HG02840 (cell line): Measurements from ENCODE around the gene GALR2.
"Not testable (repeated sequence)": the region's sequence is repeated elsewhere in the genome, so short reads cannot be mapped to it uniquely, and the experiment has no call there.

Source experiments
- ATAC-seq: cut with Tn5 transposase; IDR thresholded peaks from one replicate; pipeline ENCODE4 v1.9.1; 2021; ENCODE audit warnings: mild to moderate bottlenecking, moderate library complexity, moderate number of reproducible peaks; ENCODE audit not compliant: unreplicated experiment, low FRiP score

The GALR2 gene

GRCh38 chr17:76049836-76050537 is 24.6 kb upstream of the GALR2 start:
- no peak for ATAC-seq

GRCh38 chr17:76050538-76051467 is 23.8 kb upstream of the GALR2 start:
- ATAC-seq: no peak

DNA sequence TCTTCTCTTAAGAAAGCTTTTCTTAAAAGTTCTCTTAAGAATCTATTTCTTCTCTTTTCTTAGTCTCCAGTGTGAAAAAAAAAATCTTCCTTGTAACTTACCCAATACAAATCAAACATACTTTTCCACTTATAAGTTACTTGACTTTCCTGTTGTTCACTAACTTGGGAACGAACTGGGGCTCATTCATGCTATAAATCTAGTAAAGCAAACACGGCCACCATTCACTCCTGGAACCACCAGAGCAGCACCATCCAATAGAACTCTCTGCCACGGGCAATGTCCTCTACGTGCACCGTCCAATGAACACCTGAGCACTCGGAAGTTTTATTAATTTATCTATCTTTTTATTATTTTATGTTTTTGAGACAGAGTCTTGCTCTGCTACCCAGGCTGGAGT is 23.0 kb upstream of the GALR2 start:
- no peak for ATAC-seq

GRCh38 chr17:76053246-76054111 is 21.1 kb upstream of the GALR2 start:
- ATAC-seq: no peak

DNA sequence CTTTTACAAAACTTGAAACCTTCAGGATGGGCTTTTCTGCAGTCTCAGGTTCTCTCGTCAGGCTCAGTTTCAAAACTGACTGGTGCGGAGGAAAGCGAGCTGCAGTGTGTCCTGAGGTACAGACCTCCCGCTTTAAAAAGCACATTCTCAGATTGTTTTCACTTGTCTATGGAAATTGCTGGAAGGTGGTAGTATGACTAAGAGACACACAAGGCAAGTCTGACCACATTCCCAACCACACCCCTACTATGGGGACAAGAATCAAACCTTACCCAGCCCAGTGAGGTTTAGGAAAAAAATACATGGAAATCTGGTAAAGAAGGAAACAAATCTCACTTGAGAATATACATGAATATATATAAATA is 20.5 kb upstream of the GALR2 start:
- ATAC-seq: no peak

GRCh38 chr17:76056882-76057281 is 17.7 kb upstream of the GALR2 start:
- ATAC-seq: no peak

DNA sequence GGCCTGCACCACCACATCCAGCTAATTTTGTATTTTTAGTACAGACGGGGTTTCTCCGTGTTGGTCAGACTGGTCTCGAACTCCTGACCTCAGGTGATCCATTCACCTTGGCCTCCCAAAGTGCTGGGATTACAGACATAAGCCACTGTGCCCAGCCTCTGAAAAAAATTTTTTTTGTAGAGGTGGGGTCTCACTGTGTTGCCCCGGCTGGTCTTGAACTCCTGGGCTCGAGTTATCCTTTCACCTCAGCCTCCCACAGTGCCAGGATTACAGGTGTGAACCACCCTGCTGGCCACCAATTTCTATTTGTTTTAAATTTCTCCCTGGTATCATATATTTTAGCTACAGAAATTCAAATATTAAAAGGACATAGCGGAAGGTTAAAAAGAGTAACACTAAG is 16.3 kb upstream of the GALR2 start:
- ATAC-seq: not testable (repeated sequence)

DNA sequence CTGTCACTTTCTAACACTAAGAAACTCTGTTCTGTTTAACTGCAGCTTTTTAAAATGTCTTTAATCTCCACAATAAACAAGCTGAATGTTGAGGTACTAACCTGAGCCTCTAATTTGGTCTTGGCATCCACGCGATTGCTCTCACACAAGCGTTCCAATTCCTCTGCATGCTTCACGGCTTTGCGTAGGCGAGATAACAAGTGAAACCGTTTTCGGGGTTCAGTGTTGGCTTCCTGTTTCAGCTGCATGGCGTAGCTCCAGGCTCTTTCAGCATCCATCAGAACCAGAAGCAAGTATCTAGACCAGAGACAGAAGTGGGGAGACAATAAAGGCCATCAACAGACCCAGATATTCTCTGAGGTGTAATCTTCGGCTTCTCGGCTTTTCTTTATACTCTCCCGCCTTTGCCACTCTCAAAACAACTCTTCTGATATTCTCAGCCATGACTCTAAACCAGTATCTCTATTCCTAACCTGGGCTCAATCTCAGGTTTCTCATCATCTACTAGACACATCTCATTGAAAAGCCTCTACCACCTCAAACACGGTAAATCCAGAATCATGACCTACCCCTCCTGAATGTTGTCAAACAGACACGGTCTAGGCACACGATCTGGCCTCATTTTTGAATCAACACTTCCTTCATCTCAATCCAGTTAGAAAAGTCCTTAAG is 10.6 kb upstream of the GALR2 start:
- no peak for ATAC-seq

DNA sequence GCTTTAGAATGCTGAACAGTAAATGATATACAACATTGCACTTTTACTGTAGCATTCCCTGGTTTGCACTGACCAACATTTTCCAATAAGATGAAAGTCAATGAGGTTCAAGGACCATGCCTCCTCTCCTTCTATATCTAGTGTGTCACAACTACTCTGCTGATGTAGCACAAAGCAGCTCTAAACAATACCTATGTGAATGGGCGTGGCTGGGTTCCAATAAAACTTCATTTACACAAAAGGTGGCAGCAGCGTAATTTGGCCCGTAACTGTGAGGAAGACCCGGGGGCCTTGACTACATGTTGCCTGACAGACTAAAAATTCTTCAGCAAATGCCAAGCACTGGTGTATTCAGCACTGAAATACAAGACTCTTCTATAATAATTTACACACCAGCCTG is 8.8 kb upstream of the GALR2 start:
- ATAC-seq: no peak

DNA sequence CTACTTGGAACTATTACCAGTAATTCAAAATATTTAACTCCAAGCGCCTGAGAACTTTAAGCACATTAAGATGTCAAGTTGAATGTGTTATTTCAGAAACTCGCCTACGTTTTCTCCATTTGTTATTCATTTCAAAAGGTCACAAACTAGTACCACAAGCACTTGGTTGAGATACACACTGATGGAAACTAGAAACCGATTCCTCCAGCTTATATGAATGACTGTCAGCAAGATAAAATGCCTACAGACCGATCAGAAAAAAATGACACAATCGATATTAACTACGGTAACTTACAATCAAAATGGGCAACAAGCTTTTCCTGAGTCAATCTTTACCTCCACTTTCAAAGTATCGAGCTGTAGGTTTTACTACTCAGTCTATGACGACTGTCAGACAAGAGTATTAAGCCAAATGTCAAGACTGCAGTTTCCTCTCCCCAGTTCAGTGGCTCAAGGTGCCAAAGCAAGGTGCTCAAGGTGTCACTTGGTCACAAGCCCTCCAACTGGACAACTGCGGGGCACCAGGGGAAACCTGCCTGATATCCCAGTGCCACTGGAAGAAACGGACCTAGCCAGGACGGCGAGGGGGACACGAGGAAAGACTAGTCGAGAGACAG is 2.9 kb upstream of the GALR2 start:
- ATAC-seq: no peak

- peak; percentile 86 for ATAC-seq
These were observed 2.3 kb upstream of the GALR2 start, which contains the start of gene SRP68 for GRCh38 chr17:76072148-76072858. Gene SRP68 (minus strand): TSS chr17:76072517. CDS start chr17:76072491, 26 bp downstream.

- ATAC-seq: no peak
These were observed 974 bp downstream of the GALR2 start for GRCh38 chr17:76075364-76076145.

GRCh38 chr17:76076146-76076764 is 1.7 kb downstream of the GALR2 start:
- no peak for ATAC-seq

- no peak for ATAC-seq
These were observed 2.4 kb downstream of the GALR2 start for GRCh38 chr17:76076765-76077583.

DNA sequence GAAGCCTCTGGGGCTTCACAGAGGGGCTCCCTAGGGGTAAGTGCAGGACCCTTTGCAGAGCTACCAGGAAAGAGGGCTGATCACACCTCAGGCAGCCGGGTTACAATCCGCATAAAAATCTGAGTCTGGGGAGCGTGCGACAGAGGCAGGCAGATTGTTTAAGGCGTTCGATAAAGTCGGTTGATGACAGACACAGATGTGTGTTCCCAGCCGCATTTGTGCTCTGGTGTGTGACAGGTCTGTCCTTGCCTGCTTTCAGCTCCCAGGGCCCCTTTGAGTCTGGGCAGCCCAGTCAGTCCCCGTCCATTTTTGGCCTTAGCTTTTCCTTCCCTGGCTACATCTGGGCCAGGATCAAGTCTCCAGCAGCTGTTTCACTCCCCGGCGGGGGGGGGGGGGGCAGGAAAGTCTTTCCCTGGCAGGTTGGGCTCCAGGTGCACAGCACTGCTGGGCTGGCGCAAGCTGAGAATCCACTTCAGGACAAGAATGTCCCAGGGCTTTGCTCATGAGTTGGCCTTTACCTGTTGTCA is 3.1 kb downstream of the GALR2 start:
- ATAC-seq: no peak

GRCh38 chr17:76078370-76078769 is 3.8 kb downstream of the GALR2 start:
- ATAC-seq: not testable (repeated sequence)
